ENCODE data around the gene KCTD3.

The KCTD3 gene

GRCh38 chr1:215566556-215567490, at the start of gene KCTD3:
Gene KCTD3, plus strand, starts transcription at chr1:215567304. Its CDS starts 382 bp downstream, at chr1:215567686.
- Histone ChIP-seq H3K4me3 (ENCODE audit: low read depth, low read length) (peak within 1 kb of the TSS; percentile 81), H3K36me3 (ENCODE audit: control insufficient read depth, insufficient read depth, low read length) (no peaks in the 10 kb centered on the region), H3K9ac (ENCODE audit: low read depth, low read length) (peak within 1 kb of the TSS; percentile 87), H3K27me3 (ENCODE audit: control insufficient read depth, insufficient read depth, low read length) (no peaks in the 10 kb centered on the region), H3K4me1 (ENCODE audit: control insufficient read depth, insufficient read depth, low read length) (peaks cover 18% of the 10 kb centered on the region), H3K27ac (ENCODE audit: low read depth, low read length) (peak within 1 kb of the TSS; percentile 90), H3K9me3 (ENCODE audit: control insufficient read depth, insufficient read depth, low read length) (no peaks in the 10 kb centered on the region)

DNA sequence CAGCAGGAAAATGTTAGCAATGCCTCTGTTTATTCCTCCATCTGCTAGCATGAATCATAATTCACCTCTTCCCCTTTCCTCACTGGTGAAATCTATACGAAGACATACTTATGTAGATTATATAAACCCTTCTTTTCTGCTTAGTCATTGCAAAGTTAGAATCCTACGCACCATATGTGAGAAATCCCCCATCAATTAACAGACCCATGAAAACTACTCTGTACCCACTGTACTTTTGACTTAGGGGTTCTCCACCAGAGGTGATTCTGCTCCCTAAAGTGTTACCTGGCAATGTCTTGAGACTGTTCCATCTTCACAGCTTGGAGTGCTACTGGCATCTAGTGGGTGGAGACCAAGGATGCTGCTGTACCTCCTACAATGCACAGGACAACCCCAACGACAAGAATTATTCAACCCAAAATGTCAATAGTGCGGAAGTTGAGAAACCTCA, 49.6 kb upstream of the KCTD3 start:
- H3K27me3 ChIP-seq (ENCODE audit: control insufficient read depth, insufficient read depth, low read length): no peaks in the 10 kb centered on the region
- no peaks in the 10 kb centered on the region for H3K9me3 ChIP-seq (ENCODE audit: control insufficient read depth, insufficient read depth, low read length)
- no peaks in the 10 kb centered on the region for H3K4me1 ChIP-seq (ENCODE audit: control insufficient read depth, insufficient read depth, low read length)
- no peak overlapping the region for H3K27ac ChIP-seq (ENCODE audit: low read depth, low read length)
- H3K36me3 ChIP-seq (ENCODE audit: control insufficient read depth, insufficient read depth, low read length): no peaks in the 10 kb centered on the region
- H3K4me3 ChIP-seq (ENCODE audit: low read depth, low read length): no peak overlapping the region
- H3K9ac ChIP-seq (ENCODE audit: low read depth, low read length): no peak overlapping the region

- Histone ChIP-seq H3K36me3 (ENCODE audit: control insufficient read depth, insufficient read depth, low read length) (no peaks in the 10 kb centered on the region), H3K4me1 (ENCODE audit: control insufficient read depth, insufficient read depth, low read length) (no peaks in the 10 kb centered on the region), H3K9me3 (ENCODE audit: control insufficient read depth, insufficient read depth, low read length) (no peaks in the 10 kb centered on the region), H3K4me3 (ENCODE audit: low read depth, low read length) (no peak overlapping the region), H3K27me3 (ENCODE audit: control insufficient read depth, insufficient read depth, low read length) (no peaks in the 10 kb centered on the region), H3K27ac (ENCODE audit: low read depth, low read length) (no peak overlapping the region), H3K9ac (ENCODE audit: low read depth, low read length) (no peak overlapping the region)
Measured at GRCh38 chr1:215518594-215518993, 48.5 kb upstream of the KCTD3 start.

- Histone ChIP-seq H3K4me1 (ENCODE audit: control insufficient read depth, insufficient read depth, low read length) (no peaks in the 10 kb centered on the region), H3K9ac (ENCODE audit: low read depth, low read length) (no peak overlapping the region), H3K4me3 (ENCODE audit: low read depth, low read length) (no peak overlapping the region), H3K27me3 (ENCODE audit: control insufficient read depth, insufficient read depth, low read length) (no peaks in the 10 kb centered on the region), H3K27ac (ENCODE audit: low read depth, low read length) (no peak overlapping the region), H3K9me3 (ENCODE audit: control insufficient read depth, insufficient read depth, low read length) (no peaks in the 10 kb centered on the region), H3K36me3 (ENCODE audit: control insufficient read depth, insufficient read depth, low read length) (no peaks in the 10 kb centered on the region)
Measured at GRCh38 chr1:215521279-215521678, 45.8 kb upstream of the KCTD3 start.

- H3K27ac ChIP-seq (ENCODE audit: low read depth, low read length): no peak overlapping the region
- no peak overlapping the region for H3K9ac ChIP-seq (ENCODE audit: low read depth, low read length)
- no peaks in the 10 kb centered on the region for H3K9me3 ChIP-seq (ENCODE audit: control insufficient read depth, insufficient read depth, low read length)
- no peak overlapping the region for H3K4me3 ChIP-seq (ENCODE audit: low read depth, low read length)
- H3K27me3 ChIP-seq (ENCODE audit: control insufficient read depth, insufficient read depth, low read length): no peaks in the 10 kb centered on the region
- no peaks in the 10 kb centered on the region for H3K4me1 ChIP-seq (ENCODE audit: control insufficient read depth, insufficient read depth, low read length)
- no peaks in the 10 kb centered on the region for H3K36me3 ChIP-seq (ENCODE audit: control insufficient read depth, insufficient read depth, low read length)
Measured at GRCh38 chr1:215523128-215523861, 43.8 kb upstream of the KCTD3 start.

- no peaks in the 10 kb centered on the region for H3K9me3 ChIP-seq (ENCODE audit: control insufficient read depth, insufficient read depth, low read length)
- no peak overlapping the region for H3K4me3 ChIP-seq (ENCODE audit: low read depth, low read length)
- H3K27me3 ChIP-seq (ENCODE audit: control insufficient read depth, insufficient read depth, low read length): no peaks in the 10 kb centered on the region
- H3K36me3 ChIP-seq (ENCODE audit: control insufficient read depth, insufficient read depth, low read length): no peaks in the 10 kb centered on the region
- H3K27ac ChIP-seq (ENCODE audit: low read depth, low read length): no peak overlapping the region
- H3K9ac ChIP-seq (ENCODE audit: low read depth, low read length): no peak overlapping the region
- H3K4me1 ChIP-seq (ENCODE audit: control insufficient read depth, insufficient read depth, low read length): no peaks in the 10 kb centered on the region
Measured at GRCh38 chr1:215523906-215524305, 43.2 kb upstream of the KCTD3 start.

DNA sequence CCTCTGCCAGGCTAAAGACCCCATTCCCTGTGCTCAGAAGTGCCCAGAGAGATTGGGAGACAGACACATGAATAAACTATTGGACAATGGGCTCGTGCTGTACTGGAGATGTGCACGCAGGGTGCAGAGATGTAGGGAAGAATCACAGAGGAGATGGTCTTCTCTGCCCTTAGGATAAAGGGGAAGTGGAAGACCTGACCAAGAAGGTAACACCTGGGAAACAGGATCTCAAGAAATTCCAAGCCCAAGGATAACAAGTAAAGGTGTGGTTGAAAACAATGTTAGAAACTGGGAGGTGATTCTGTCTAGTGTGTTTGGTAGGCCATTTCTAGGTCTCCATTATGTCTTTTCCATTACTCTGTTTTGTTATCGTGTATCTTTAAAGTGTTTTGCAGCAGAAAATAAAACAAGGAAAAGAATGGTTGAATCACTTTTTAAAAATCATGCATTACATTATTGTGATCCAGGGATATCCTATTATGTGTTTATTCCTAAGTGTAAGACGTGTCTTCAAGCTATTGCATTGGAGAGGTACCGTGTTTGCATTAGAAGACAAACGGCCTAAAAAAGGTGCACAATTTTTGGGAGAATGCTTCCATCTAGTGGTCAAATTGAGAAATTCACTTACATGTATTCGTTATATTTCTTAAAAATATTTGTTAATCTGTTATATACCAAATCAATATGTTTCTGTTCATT, 40.8 kb upstream of the KCTD3 start:
- Histone ChIP-seq H3K36me3 (ENCODE audit: control insufficient read depth, insufficient read depth, low read length) (no peaks in the 10 kb centered on the region), H3K4me3 (ENCODE audit: low read depth, low read length) (no peak overlapping the region), H3K4me1 (ENCODE audit: control insufficient read depth, insufficient read depth, low read length) (no peaks in the 10 kb centered on the region), H3K9ac (ENCODE audit: low read depth, low read length) (no peak overlapping the region), H3K27ac (ENCODE audit: low read depth, low read length) (no peak overlapping the region), H3K27me3 (ENCODE audit: control insufficient read depth, insufficient read depth, low read length) (no peaks in the 10 kb centered on the region), H3K9me3 (ENCODE audit: control insufficient read depth, insufficient read depth, low read length) (no peaks in the 10 kb centered on the region)

DNA sequence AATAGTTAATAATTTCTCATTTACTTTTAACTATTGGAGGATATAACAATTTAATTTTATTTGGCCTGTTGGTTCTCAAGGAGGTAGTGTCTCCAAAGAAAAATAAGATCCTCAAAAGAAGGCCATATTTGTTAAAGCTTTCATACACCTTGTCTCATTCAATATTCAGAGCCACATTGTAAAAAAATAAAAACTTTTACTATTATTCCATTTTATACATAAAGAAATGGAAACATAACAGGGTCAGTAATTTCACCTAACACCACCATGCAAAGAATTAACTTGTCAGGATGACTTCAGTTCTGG, 40.3 kb upstream of the KCTD3 start:
- Histone ChIP-seq H3K4me3 (ENCODE audit: low read depth, low read length) (no peak overlapping the region), H3K9me3 (ENCODE audit: control insufficient read depth, insufficient read depth, low read length) (no peaks in the 10 kb centered on the region)

GRCh38 chr1:215529111-215529510, 38.0 kb upstream of the KCTD3 start:
- H3K9me3 ChIP-seq (ENCODE audit: control insufficient read depth, insufficient read depth, low read length): no peaks in the 10 kb centered on the region
- no peak overlapping the region for H3K27ac ChIP-seq (ENCODE audit: low read depth, low read length)
- H3K9ac ChIP-seq (ENCODE audit: low read depth, low read length): no peak overlapping the region
- no peaks in the 10 kb centered on the region for H3K36me3 ChIP-seq (ENCODE audit: control insufficient read depth, insufficient read depth, low read length)
- no peaks in the 10 kb centered on the region for H3K4me1 ChIP-seq (ENCODE audit: control insufficient read depth, insufficient read depth, low read length)
- H3K27me3 ChIP-seq (ENCODE audit: control insufficient read depth, insufficient read depth, low read length): no peaks in the 10 kb centered on the region
- H3K4me3 ChIP-seq (ENCODE audit: low read depth, low read length): no peak overlapping the region

More for the DNA sequence above, 40.3 kb upstream of the KCTD3 start:
- Histone ChIP-seq H3K9ac (ENCODE audit: low read depth, low read length) (no peak overlapping the region), H3K36me3 (ENCODE audit: control insufficient read depth, insufficient read depth, low read length) (no peaks in the 10 kb centered on the region), H3K27ac (ENCODE audit: low read depth, low read length) (no peak overlapping the region), H3K27me3 (ENCODE audit: control insufficient read depth, insufficient read depth, low read length) (no peaks in the 10 kb centered on the region), H3K4me1 (ENCODE audit: control insufficient read depth, insufficient read depth, low read length) (no peaks in the 10 kb centered on the region)

DNA sequence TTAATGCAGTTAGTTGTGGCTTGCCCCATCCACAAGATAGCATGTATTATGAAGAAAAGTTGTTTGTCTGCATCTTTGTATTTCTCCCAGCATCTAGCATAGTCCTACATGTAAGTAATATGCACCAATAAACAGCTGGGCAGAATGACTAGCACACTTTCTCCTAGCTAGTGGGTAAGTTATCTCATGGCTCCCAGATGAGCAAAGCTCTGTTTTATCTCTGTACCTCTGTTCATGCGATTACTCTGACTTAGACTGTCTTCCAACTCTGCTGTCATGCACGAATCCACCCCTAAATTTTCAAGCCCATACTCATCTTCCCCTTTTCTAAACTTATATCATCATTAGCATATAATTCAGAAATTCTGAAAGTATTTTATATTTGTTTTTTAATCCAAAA, 37.5 kb upstream of the KCTD3 start:
- Histone ChIP-seq H3K4me3 (ENCODE audit: low read depth, low read length) (no peak overlapping the region), H3K27me3 (ENCODE audit: control insufficient read depth, insufficient read depth, low read length) (no peaks in the 10 kb centered on the region), H3K4me1 (ENCODE audit: control insufficient read depth, insufficient read depth, low read length) (no peaks in the 10 kb centered on the region), H3K36me3 (ENCODE audit: control insufficient read depth, insufficient read depth, low read length) (no peaks in the 10 kb centered on the region), H3K9ac (ENCODE audit: low read depth, low read length) (no peak overlapping the region), H3K9me3 (ENCODE audit: control insufficient read depth, insufficient read depth, low read length) (no peaks in the 10 kb centered on the region), H3K27ac (ENCODE audit: low read depth, low read length) (no peak overlapping the region)

All from HUES48 (cell line).